Fibroblast of skin of back (primary cell): ENCODE data around the gene TAP2. TPM values are rescaled to one million over a fixed set of nuclear protein-coding genes. Genes with fewer than 3 reads are reported as not detected.
"Not testable (repeated sequence)": the region's sequence is repeated elsewhere in the genome, so short reads cannot be mapped to it uniquely, and the experiment has no call there.

Experiments used
- DNase-seq: peaks from one replicate; pipeline ENCODE4 v3.0.0-alpha.2; 2013
- polyA plus RNA-seq, 2 experiments: library from polyadenylated mRNA; unstranded; fragments of 120-200 nt; gene quantifications; one replicate each; pipeline ENCODE4 v1.2.1, GENCODE V29; 2013; ENCODE audit not compliant: insufficient read length in 2 of 2

The TAP2 gene
- 16.3 TPM for polyA plus RNA-seq (2013, experiment 1 of 2; ENCODE audit: insufficient read length)
- polyA plus RNA-seq (2013, experiment 2 of 2; ENCODE audit: insufficient read length): 9.5 TPM

DNA sequence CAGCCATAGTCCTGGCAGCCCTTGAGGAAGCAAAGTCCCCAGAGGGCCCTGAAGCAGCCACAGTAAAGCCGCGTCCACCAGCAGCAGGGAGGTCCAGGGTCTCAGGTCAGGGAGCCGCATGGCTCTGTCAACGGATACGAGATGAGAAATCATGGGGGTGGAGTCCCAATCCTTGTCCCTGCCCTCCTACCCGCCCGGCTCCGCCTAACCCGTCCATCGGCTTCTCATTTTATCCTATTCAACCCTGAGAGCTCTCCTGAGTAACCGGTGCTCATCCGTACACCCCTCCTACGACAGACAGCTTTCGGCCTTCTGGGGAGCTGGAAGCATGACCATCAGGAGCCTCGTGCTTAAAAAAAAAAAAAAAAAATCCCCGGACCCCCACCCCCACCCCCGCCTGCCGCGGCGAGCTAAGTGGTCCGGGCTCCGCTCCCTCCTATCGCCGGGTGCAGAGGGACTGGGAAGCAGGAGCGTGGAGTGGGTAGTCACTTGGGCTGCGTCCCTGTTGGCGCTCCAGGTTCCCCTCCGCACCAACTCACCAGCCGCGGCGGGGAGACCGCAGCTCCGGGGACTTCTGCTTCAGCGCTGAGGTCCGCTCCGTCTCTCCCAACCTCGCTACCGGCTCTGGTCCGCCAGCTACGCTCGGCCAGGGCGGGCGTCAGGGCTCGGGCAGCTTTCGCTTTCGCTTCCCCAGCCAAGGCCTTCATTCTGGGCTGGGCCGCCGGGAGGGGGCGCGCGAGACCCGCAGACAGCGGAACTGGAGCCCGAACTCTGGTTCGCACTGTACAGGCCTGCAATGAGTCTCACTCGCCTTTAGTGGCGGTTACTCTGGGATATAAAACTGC, at the start of gene TAP2:
Gene TAP2 (minus strand): TSS at position 626 of the 845 bp plus-strand sequence. CDS start 506 bp downstream, at position 120.
- peak; percentile 90 for DNase-seq

- DNase-seq: no peak
Measured at GRCh38 chr6:32887616-32888015, 49.1 kb upstream of the TAP2 start.

DNA sequence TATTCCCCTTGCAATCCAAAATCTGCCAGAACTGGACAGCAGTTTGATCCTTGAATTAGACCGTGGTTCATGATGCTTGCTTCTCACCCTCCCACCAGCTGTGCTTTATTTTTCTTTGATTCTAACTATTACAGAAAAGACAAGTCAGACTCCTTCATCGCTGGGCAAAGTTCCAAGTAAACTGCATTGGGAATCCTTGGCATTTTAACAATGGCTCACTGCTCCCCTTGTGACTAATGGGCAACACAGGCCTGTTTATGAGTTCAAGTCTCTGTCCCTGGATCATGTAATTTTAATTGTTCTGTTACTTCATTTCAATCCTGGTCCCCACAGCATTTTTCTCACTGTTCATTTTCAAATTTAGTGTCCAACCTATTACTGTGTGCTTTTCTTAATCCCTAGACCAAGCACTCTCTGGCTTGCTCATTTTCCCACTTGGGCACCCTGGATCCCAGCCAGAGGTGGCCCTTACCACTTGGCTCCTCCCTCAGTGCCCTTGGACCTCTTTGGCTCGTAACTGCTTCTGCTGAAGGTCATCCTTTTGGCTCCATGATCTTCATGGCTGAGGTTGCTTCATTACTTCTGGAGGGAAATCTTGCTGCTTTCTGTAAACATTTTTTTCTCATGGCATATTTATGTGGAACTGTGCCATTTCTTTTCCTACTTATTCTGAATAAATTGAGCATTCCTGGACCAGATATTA, 48.3 kb upstream of the TAP2 start:
- DNase-seq: peak; percentile 94

GRCh38 chr6:32885698-32886286, 47.3 kb upstream of the TAP2 start:
- DNase-seq: peak; percentile 76

GRCh38 chr6:32883789-32884188, 45.2 kb upstream of the TAP2 start:
- peak; percentile 72 for DNase-seq

DNA sequence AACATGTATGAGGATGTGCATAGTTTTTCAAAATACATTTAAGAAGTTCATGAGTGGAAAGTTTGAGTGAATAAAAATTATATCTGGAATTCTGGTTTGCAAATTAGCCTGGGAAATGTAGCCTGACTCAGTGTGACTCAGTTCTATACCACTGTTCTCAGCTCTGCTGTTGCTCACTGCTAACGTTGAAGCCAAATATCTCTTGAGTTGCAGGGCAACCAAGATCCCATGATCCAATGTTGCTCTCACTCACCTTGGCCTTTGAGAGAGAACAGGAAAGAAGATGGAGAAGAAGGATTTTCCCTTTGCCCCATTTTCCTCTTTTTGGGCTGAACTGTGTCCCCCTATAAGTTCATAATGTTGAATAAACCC, 44.3 kb upstream of the TAP2 start:
- DNase-seq: peak; percentile 72

- not testable (repeated sequence) for DNase-seq
Measured at GRCh38 chr6:32880962-32881361, 42.4 kb upstream of the TAP2 start.

DNA sequence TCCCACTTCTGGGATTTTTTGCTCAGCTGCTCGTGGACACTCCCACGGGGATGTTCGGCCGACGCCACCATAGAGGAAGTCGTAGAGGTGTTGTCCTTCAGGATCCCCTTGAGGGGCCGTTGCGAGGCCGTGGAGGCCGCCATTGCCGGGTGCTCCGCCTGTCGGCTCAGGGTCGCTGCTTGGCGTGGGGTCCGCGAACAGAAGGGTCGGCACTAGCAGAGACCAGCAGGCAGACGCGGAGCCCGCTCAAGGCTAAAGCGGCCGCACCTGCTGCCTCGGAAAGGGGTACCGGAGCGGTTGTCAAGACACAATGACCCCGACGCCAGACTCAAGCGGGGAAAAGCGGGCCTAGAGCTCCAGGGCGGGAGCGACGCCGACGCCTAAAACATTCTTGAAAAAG, 41.2 kb upstream of the TAP2 start:
- no peak for DNase-seq

DNA sequence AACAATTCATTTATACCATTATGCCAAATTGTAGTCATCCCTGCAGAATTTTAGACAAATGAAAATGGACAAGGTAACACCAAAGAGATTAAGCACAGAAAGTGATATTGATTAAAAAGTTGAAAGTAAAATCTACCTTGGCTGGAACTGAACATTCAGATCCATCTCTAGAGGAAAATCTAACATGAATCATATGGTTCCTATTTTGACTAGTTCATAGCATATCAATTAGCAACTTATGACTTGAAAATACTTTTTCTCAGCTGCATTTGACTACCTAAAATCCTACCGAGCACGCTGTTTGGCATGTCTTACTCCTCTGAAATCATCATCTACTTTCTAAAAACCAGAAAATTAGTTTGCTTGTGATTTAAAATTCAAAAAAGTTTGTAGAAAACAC, 38.1 kb upstream of the TAP2 start:
- no peak for DNase-seq

DNA sequence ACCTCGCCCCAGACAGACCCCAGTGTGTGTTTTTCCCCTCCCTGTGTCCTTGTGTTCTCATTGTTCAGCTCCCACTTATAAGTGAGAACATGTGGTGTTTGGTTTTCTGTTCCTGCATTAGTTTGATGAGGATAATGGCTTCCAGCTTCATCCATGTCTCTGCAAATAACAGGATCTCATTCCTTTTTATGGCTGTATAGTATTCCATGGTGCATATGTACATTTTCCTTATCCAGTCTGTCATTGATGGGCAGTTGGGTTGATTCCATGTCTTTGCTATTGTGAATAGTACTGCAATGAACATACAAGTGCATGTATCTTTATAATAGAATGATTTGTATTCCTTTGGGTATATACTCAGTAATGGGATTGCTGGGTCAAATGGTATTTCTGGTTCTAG, 35.4 kb upstream of the TAP2 start:
- not testable (repeated sequence) for DNase-seq

DNA sequence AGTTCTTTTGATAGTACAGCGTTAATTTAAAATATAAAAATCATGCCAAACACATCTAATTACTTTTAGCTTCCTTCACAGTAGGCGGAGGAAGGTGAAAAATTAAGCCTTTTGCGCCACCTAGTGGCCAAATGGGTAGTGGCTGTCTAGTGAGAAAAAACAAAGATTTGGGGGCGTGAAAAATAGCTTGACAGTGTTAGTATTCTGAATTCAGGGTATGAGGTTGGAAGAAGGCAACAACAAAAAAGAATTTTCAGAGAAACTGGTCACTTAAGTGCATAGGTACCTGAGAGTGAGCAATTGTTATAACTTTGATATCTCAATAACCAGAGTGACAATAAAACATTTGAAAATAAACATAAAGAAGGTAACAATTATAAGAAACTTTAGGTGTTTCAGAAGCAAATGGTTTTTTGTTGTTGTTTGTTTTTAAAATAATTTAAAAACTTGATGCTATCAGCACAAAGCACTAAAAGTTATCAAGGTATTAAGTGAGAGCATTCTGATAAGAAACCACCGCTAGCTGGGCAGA, 29.8 kb upstream of the TAP2 start:
- DNase-seq: peak; percentile 67

GRCh38 chr6:32867554-32868256, 29.2 kb upstream of the TAP2 start:
- DNase-seq: no peak

- no peak for DNase-seq
Measured at GRCh38 chr6:32867022-32867477, 28.5 kb upstream of the TAP2 start.

GRCh38 chr6:32865724-32866443, 27.3 kb upstream of the TAP2 start:
- no peak for DNase-seq

DNA sequence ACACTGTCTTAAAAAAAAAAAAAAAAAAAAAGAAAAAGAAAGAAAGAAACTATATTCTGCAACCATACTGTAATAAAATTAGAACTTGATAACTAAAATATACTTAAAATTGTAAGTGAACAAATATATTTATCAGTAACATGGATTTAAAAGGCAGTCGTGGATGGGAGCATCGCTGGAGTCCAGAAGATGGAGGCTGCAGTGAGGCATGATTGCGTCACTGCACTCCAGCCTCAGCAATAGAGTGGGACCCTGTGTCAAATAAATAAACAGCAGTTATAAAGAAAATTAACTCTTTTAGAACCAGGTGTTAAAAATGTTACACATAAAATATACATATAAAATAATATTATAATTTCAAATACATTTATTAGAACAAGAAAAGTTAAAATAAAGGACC, 24.2 kb upstream of the TAP2 start:
- no peak for DNase-seq

- no peak for DNase-seq
Measured at GRCh38 chr6:32860674-32861073, 22.1 kb upstream of the TAP2 start.

DNA sequence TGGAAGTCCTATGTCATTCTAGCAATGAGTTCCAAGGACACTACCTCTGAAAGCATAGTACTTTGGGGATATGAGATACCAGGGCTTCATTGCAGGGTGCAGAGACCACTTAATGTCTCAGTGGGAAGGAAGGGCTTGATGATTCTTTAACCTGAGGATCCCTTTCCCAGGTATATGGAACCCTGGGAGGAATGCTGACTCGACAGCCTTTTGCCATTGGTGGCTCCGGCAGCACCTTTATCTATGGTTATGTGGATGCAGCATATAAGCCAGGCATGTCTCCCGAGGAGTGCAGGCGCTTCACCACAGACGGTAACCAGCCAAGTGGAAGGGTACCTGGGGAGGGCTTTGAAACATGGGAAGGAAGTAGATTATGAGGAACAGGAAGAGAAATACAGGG, 19.7 kb upstream of the TAP2 start:
- no peak for DNase-seq

DNA sequence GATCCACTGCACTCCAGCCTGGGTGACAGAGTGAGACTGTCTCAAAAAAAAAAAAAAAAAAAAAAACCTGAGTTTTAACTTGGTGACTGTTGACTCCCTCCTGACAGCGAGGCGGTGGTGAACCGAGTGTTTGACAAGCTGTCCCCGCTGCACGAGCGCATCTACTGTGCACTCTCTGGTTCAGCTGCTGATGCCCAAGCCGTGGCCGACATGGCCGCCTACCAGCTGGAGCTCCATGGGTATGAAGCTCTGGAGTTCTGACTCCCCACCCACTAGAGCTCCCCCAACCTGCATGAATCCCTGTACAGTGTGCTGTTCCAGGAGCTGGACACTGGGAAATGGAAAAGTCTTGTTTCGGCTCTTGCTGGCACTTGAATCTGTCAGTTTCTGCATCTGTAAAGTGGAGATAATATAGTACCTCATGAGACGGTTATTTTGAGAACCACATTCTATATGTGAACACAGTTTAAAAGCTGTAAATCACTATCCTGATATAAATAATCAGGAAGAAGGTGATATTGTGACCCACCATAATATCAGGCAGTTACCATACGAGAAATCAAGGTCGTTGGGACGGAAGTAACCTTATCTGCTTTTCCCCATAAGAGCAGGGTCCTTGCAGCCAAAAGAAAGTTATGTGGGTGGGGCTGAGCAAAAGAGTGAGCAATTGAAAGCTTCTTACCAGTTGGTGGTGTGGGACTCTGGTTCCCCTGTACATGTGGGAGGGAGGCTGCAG, 18.8 kb upstream of the TAP2 start:
- DNase-seq: no peak

GRCh38 chr6:32855467-32856174, 17.1 kb upstream of the TAP2 start:
- no peak for DNase-seq
